Peyer's patch (tissue), 4 donors: ENCODE data around the gene ITGA5. TPM values are rescaled to one million over a fixed set of nuclear protein-coding genes. Genes with fewer than 3 reads are reported as not detected.
A peak's percentile ranks its signal among the peaks of the same experiment; 100 is the strongest.
"Not testable (repeated sequence)": the region's sequence is repeated elsewhere in the genome, so short reads cannot be mapped to it uniquely, and the experiment has no call there.

Source experiments
- DNase-seq, 3 donors: peaks; one replicate each; pipeline ENCODE4 v3.0.0-alpha.2; 2017 to 2019
- H3K27ac ChIP-seq, 4 donors: fragments of 200-600 bp; sonication (generic); one replicate each; pipeline ENCODE4 v1.5.1; 2016 to 2019
- H3K27me3 ChIP-seq, 2 donors: fragments of 200-600 bp; sonication (generic); one replicate each; pipeline ENCODE4 v1.5.1; 2019
- H3K36me3 ChIP-seq, 3 donors: fragments of 200-600 bp; sonication (generic); one replicate each; pipeline ENCODE4 v1.5.1; 2016 to 2019
- H3K4me1 ChIP-seq, 4 donors: fragments of 200-600 bp; sonication (generic); one replicate each; pipeline ENCODE4 v1.5.1; 2016 to 2019
- H3K4me3 ChIP-seq, 4 donors: fragments of 200-600 bp; sonication (generic); 1 replicate in 3 of 4; 2 replicates in 1 of 4; pipeline ENCODE4 v1.5.1; 2016 to 2019; ENCODE audit warnings: mild to moderate bottlenecking in 1 of 4
- H3K9me3 ChIP-seq, 4 donors: fragments of 200-600 bp; sonication (generic); one replicate each; pipeline ENCODE4 v1.5.1; 2016 to 2019; ENCODE audit warnings: mild to moderate bottlenecking in 1 of 4
- POLR2A ChIP-seq, 2 donors: fragments of 450-650 bp; IDR thresholded peaks; one replicate each; pipeline ENCODE4 v1.5.1; 2017; ENCODE audit warnings: antibody characterized with exemption in 2 of 2, mild to moderate bottlenecking in 2 of 2, moderate library complexity in 2 of 2
- total RNA-seq, 4 donors: library from RNA; depleted of rRNA; stranded (reverse); fragments of >200 nt; gene quantifications; one replicate each; pipeline ENCODE4 v1.1.0, GENCODE V29; 2016
- TF ChIP-seq, protein P1 (sequence below), 6 experiments: fragments of 450-650 bp in 4 of 6; fragments of 200-600 bp in 2 of 6; sonication (generic) in 1 of 6; IDR thresholded peaks; one replicate each; pipeline ENCODE4 v1.5.1; 2017 to 2019; ENCODE audit warnings: antibody characterized with exemption in 6 of 6, mild to moderate bottlenecking in 3 of 6, moderate library complexity in 1 of 6

Gene ITGA5
- total RNA-seq, 4 donors from 2014 or later: 21.0 to 78.4 (median 44.5) TPM

DNA sequence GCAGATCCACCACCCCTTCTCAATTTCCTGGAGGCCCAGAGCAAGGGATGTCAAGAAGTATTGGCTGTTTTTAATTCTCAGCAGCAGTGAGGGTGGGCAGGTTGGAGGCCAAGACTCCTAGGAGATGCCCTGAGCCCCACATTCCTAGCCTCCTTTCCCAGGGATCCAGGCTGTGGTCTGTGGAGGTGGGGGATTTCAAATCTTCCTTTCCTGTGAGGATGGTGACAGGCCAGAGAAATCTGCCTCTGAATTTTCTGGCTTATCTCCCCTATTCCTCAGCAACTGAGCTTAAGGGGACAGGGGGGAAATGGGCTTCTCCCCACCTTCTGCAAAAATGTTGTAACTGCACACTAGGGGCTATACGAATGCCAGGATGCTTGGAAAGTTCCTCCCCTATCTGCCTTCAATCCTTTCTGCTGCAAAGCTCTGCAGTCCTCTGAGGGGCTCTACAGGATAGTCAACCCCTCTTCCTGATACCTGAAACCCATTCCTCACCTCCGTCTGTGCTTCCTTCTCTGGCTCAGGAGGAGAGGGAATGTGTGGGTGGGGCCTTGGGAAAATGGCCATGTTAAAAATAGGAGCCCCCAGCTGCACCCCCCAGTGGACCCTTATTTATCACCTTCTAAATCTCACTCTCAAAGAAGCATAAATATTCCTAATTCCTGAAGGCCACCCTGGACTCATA, 61.4 kb downstream of the ITGA5 start:
- no peak for DNase-seq
- Histone ChIP-seq H3K4me1 (peaks cover 0 to 18% (median 0%) of the 10 kb centered on the region in 4 donors), H3K27ac (peak overlapping the region in 2 of 4 donors; percentile 76 to 77), H3K36me3 (no peaks in the 10 kb centered on the region), H3K4me3 (peak overlapping the region in 1 of 4 donors; percentile 57), H3K9me3 (no peaks in the 10 kb centered on the region), H3K27me3 (no peaks in the 10 kb centered on the region)
- TF ChIP-seq POLR2A (IDR thresholded peaks at IDR 0.05): no peak
- TF ChIP-seq, protein P1, sequence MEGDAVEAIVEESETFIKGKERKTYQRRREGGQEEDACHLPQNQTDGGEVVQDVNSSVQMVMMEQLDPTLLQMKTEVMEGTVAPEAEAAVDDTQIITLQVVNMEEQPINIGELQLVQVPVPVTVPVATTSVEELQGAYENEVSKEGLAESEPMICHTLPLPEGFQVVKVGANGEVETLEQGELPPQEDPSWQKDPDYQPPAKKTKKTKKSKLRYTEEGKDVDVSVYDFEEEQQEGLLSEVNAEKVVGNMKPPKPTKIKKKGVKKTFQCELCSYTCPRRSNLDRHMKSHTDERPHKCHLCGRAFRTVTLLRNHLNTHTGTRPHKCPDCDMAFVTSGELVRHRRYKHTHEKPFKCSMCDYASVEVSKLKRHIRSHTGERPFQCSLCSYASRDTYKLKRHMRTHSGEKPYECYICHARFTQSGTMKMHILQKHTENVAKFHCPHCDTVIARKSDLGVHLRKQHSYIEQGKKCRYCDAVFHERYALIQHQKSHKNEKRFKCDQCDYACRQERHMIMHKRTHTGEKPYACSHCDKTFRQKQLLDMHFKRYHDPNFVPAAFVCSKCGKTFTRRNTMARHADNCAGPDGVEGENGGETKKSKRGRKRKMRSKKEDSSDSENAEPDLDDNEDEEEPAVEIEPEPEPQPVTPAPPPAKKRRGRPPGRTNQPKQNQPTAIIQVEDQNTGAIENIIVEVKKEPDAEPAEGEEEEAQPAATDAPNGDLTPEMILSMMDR (IDR thresholded peaks at IDR 0.05): no peak

DNA sequence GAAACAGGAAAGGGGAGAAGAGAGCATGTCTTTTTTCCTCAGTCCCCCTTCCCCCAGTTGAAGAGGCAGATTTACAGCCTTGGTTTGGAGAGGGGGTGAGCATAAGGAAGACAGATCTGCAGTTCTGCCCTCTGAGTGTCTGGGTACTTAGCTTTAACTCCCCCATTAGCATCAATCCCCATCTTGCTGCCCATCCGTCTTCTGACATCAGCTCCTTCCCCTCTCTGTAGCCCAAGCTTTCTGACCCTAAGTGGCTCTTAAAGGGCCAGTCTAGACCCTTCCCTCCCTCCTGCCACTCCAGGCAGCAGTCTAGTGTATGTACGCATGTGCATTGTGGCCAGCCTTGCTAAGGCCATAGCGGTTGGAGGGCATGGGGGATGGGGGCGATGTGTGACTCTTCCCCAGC, 62.1 kb downstream of the ITGA5 start:
- no peak for TF ChIP-seq POLR2A (IDR thresholded peaks at IDR 0.05)
- TF ChIP-seq, protein P1 (IDR thresholded peaks at IDR 0.05): no peak
- Histone ChIP-seq H3K27ac (no peak overlapping the region), H3K4me1 (peaks cover 0 to 18% (median 0%) of the 10 kb centered on the region in 4 donors), H3K36me3 (no peaks in the 10 kb centered on the region), H3K27me3 (no peaks in the 10 kb centered on the region), H3K9me3 (no peaks in the 10 kb centered on the region), H3K4me3 (no peak overlapping the region)
- DNase-seq: no peak

- no peak for DNase-seq
- Histone ChIP-seq H3K27me3 (no peaks in the 10 kb centered on the region), H3K36me3 (peaks cover 0 to 4% (median 0%) of the 10 kb centered on the region in 3 donors), H3K27ac (peak overlapping the region in 1 of 4 donors; percentile 5), H3K9me3 (no peaks in the 10 kb centered on the region), H3K4me1 (peaks cover 0 to 18% (median 0%) of the 10 kb centered on the region in 4 donors), H3K4me3 (no peak overlapping the region)
- no peak for TF ChIP-seq POLR2A (IDR thresholded peaks at IDR 0.05)
- TF ChIP-seq, protein P1 (IDR thresholded peaks at IDR 0.05): no peak
Observed at GRCh38 chr12:54356228-54356627, 62.8 kb downstream of the ITGA5 start.

DNA sequence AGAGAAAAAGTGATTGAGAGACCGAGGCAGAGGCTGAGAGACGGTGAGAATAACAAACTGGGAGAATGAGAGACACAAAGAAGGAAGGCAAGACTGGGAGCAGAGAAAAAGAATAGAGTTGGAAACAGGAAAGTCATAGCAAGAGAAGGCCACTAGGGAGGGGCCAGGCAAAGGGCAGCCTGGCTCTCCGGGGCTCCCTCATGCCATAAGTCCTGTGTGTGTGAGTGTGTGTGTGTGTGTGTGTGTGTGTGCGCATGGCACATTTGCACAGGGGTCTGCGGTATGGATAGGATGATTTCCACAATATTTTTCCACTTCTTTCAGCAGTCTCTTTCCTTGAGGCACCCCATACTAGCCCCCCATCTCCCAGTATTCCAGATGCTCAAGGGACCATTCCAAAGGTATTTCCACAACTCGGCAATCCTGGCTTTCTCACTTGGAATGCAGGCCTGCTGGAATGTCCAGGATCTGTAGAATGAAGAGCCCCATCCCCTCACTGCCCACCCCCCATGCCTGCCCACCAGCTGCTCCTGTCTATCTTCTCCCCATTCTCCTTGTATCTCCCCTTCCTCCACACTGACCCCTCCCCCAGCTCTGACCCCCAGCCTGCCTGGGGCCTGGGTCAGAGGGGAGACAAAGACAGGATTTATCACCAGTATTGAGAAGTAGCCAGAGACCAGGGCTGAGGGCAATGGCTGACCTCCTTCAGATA, 63.8 kb downstream of the ITGA5 start:
- DNase-seq: no peak
- no peak for TF ChIP-seq POLR2A (IDR thresholded peaks at IDR 0.05)
- TF ChIP-seq, protein P1 (IDR thresholded peaks at IDR 0.05): no peak

DNA sequence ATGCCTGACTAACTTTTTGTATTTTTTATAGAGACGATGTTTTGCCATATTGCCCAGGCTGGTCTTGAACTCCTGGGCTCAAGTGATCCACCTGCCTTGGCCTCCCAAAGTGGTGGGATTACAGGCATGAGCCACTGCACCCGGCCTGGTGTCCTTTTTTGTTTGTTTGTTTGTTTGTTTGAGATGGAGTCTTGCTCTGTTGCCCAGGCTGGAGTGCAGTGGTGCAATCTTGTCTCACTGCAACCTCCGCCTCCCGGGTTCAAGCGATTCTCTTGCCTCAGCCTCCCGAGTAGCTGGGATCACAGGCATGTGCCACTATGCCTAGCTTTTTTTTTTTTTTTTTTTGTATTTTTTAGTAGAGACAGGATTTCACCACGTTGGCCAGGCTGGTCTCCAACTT, 64.8 kb downstream of the ITGA5 start:
- not testable (repeated sequence) for H3K27ac ChIP-seq

More for the DNA sequence above, 63.8 kb downstream of the ITGA5 start:
- peaks cover 0 to 18% (median 0%) of the 10 kb centered on the region in 4 donors for H3K4me1 ChIP-seq
- no peak overlapping the region for H3K4me3 ChIP-seq
- H3K36me3 ChIP-seq: peaks cover 0 to 14% (median 0%) of the 10 kb centered on the region in 3 donors
- no peaks in the 10 kb centered on the region for H3K27me3 ChIP-seq
- no peak overlapping the region for H3K27ac ChIP-seq
- H3K9me3 ChIP-seq: no peaks in the 10 kb centered on the region

More for the DNA sequence above, 64.8 kb downstream of the ITGA5 start:
- DNase-seq, H3K4me3 ChIP-seq, H3K27me3 ChIP-seq, H3K9me3 ChIP-seq: not testable (repeated sequence)
- peaks cover 0 to 12% (median 0%) of the 10 kb centered on the region in 4 donors for H3K4me1 ChIP-seq
- peaks cover 0 to 24% (median 0%) of the 10 kb centered on the region in 3 donors for H3K36me3 ChIP-seq
